Gastrocnemius medialis (tissue), 4 donors: ENCODE measurements around the gene STRADA. TPM values are rescaled to one million over a fixed set of nuclear protein-coding genes. Genes with fewer than 3 reads are reported as not detected.

ENCODE experiments used
- ATAC-seq, 2 donors: fragments of 150-250 bp; one replicate each; pipeline ENCODE4 v1.9.1; 2016
- DNase-seq, 2 donors: peaks; one replicate each; pipeline ENCODE4 v3.0.0-alpha.2; 2019
- H3K27ac ChIP-seq, 4 donors: fragments of 200-600 bp; sonication (generic); 1 replicate in 1 of 4; 2 replicates in 3 of 4; pipeline ENCODE4 v1.5.1; 2016 to 2018; ENCODE audit warnings: mild to moderate bottlenecking in 2 of 4, moderate library complexity in 1 of 4
- H3K27me3 ChIP-seq, 3 donors: fragments of 200-600 bp; sonication (generic) in 2 of 3; 1 replicate in 1 of 3; 2 replicates in 2 of 3; pipeline versions ENCODE4 v1.5.1 to v1.6.0; 2016 to 2019; ENCODE audit warnings: mild to moderate bottlenecking in 1 of 3, moderate library complexity in 1 of 3
- H3K36me3 ChIP-seq, 2 donors: fragments of 200-600 bp; sonication (generic) in 1 of 2; one replicate each; pipeline ENCODE4 v1.5.1; 2017 to 2018
- H3K4me1 ChIP-seq, 2 donors: fragments of 200-600 bp; sonication (generic) in 1 of 2; one replicate each; pipeline ENCODE4 v1.5.1; 2016 to 2017; ENCODE audit warnings: mild to moderate bottlenecking in 2 of 2
- H3K4me3 ChIP-seq, 4 donors: fragments of 200-600 bp; sonication (generic) in 3 of 4; 1 replicate in 1 of 4; 2 replicates in 3 of 4; pipeline ENCODE4 v1.5.1; 2016 to 2019; ENCODE audit warnings: mild to moderate bottlenecking in 2 of 4
- H3K9me3 ChIP-seq, 3 donors: fragments of 200-600 bp; sonication (generic) in 2 of 3; 1 replicate in 1 of 3; 2 replicates in 2 of 3; pipeline ENCODE4 v1.5.1; 2016 to 2019
- POLR2A ChIP-seq, 2 donors: fragments of 450-650 bp; IDR thresholded peaks; one replicate each; pipeline ENCODE4 v1.6.1; 2017; ENCODE audit warnings: antibody characterized with exemption in 2 of 2, mild to moderate bottlenecking in 2 of 2, moderate library complexity in 2 of 2
- in situ Hi-C, 4 donors: fragments of 200-750 bp; cut with MboI; loops; one replicate each; pipeline versions ENCODE4 v1.15.0 to v1.8.0; 2017; ENCODE audit warnings: low sequenced_read_pairs in 4 of 4
- intact Hi-C: fragments of 100-400 bp; cut with DNase I; formaldehyde crosslinking; loops from one replicate; pipeline ENCODE4 v1.15.1; 2023; ENCODE audit warnings: low total_unique reads
- total RNA-seq, 4 donors: library from RNA; depleted of rRNA; stranded (reverse); fragments of >200 nt; gene quantifications; one replicate each; pipeline versions ENCODE4 v1.1.0 to v1.2.3, GENCODE V29; 2016
- TF ChIP-seq, protein P1 (sequence below), 5 experiments: fragments of 450-650 bp in 3 of 5; fragments of 200-600 bp in 2 of 5; sonication (generic) in 2 of 5; IDR thresholded peaks in 4 of 5; conservative IDR thresholded peaks in 1 of 5; 1 replicate in 4 of 5; 2 replicates in 1 of 5; pipeline ENCODE4 v1.5.1; 2016 to 2019; ENCODE audit warnings: antibody characterized with exemption in 5 of 5, mild to moderate bottlenecking in 3 of 5, moderate library complexity in 3 of 5

STRADA gene
- total RNA-seq, 4 donors from 2014 or later, result 7.5 to 15.0 (median 8.6) TPM

DNA sequence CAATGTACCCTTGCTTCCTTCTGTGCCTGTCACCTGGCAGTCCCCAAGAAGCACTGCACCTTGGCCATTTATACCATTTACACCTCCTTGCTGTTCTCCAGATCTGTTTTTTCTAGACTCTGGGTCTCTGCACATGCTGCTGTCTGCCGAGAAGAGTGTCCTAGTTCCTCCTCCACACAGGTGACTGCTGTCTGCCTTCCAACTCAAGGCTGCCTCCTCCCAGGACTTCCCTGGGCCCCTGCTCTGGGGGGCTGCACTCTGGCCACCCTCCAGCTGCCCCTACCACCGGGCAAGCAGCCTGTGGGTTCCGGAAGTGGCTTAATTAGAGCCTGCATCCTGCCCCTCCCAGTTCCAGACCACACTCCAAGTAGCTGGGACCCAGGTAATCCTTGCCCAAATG, 35.9 kb downstream of the STRADA start:
- DNase-seq (no peak), ATAC-seq (no peak)
- TF ChIP-seq, protein P1, sequence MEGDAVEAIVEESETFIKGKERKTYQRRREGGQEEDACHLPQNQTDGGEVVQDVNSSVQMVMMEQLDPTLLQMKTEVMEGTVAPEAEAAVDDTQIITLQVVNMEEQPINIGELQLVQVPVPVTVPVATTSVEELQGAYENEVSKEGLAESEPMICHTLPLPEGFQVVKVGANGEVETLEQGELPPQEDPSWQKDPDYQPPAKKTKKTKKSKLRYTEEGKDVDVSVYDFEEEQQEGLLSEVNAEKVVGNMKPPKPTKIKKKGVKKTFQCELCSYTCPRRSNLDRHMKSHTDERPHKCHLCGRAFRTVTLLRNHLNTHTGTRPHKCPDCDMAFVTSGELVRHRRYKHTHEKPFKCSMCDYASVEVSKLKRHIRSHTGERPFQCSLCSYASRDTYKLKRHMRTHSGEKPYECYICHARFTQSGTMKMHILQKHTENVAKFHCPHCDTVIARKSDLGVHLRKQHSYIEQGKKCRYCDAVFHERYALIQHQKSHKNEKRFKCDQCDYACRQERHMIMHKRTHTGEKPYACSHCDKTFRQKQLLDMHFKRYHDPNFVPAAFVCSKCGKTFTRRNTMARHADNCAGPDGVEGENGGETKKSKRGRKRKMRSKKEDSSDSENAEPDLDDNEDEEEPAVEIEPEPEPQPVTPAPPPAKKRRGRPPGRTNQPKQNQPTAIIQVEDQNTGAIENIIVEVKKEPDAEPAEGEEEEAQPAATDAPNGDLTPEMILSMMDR (IDR thresholded peaks at IDR 0.05 in 4 of 5, conservative IDR thresholded peaks at IDR 0.05 in 1 of 5), result no peak
- no peak for TF ChIP-seq POLR2A (IDR thresholded peaks at IDR 0.05)
- Histone ChIP-seq H3K27me3 (peaks cover 0 to 10% (median 0%) of the 10 kb centered on the region in 3 donors), H3K4me1 (peaks cover 9 to 10% of the 10 kb centered on the region in 2 donors), H3K4me3 (no peak overlapping the region), H3K9me3 (no peaks in the 10 kb centered on the region), H3K36me3 (peaks cover 0 to 70% of the 10 kb centered on the region in 2 donors), H3K27ac (no peak overlapping the region)
- in situ Hi-C loops, result loop anchor here in 1 of 4 donors (25.0 kb wide), 1 partner anchor 268 kb away; the partner anchor contains the start of gene CYB561
- intact Hi-C loops, result no loop called here

DNA sequence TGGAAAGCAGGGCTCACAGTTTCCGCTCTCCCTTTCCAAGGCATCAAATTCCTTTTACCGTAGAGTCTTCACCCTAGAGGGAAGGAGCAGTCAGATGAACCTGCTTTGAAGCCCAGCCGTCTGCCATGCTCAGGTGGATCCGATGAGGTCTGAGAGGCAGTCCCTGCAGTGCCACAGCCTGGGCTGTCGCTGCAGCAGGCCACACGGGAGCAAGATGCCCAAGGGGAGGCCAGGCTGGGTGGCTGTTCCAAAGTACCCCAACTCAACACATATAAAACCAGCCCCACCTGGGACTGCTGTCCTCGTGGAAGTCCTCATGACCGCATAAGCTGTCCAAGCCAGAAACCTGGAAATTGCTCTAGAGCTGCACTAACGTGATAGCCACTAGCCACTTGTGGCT, 36.8 kb downstream of the STRADA start:
- TF ChIP-seq, protein P1 (IDR thresholded peaks at IDR 0.05 in 4 of 5, conservative IDR thresholded peaks at IDR 0.05 in 1 of 5), result no peak
- Histone ChIP-seq H3K27ac (no peak overlapping the region), H3K36me3 (peaks cover 0 to 62% of the 10 kb centered on the region in 2 donors), H3K4me3 (no peak overlapping the region), H3K9me3 (no peaks in the 10 kb centered on the region), H3K4me1 (peaks cover 9 to 11% of the 10 kb centered on the region in 2 donors), H3K27me3 (peaks cover 0 to 10% (median 0%) of the 10 kb centered on the region in 3 donors)
- in situ Hi-C loops, result loop anchor here in 1 of 4 donors (25.0 kb wide), 1 partner anchor 268 kb away; the partner anchor contains the start of gene CYB561
- DNase-seq, result no peak
- ATAC-seq, result no peak
- intact Hi-C loops, result no loop called here

DNA sequence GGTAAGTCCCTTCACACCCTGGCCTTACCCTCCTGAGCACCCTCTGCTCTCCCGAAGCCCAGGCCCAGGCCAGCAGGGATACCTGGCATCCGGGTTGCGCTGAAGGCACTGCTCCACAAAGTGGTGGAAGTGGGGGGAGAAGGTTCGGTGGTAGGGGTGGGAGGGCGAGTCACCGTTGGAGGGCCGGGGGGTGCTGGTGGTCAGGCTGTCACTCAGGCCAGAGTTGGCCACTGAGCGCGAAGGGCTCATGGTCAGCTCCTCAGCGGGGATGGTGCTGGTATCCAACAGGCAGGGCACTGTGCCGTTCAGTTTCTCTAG, 37.4 kb downstream of the STRADA start:
- Histone ChIP-seq H3K36me3 (peaks cover 0 to 56% of the 10 kb centered on the region in 2 donors), H3K4me1 (peaks cover 11 to 12% of the 10 kb centered on the region in 2 donors), H3K27ac (no peak overlapping the region), H3K4me3 (no peak overlapping the region), H3K27me3 (peaks cover 1 to 11% (median 3%) of the 10 kb centered on the region in 3 donors), H3K9me3 (no peaks in the 10 kb centered on the region)
- no peak for DNase-seq
- intact Hi-C loops, result no loop called here
- ATAC-seq, result no peak
- TF ChIP-seq POLR2A (IDR thresholded peaks at IDR 0.05), result no peak
- TF ChIP-seq, protein P1 (IDR thresholded peaks at IDR 0.05 in 4 of 5, conservative IDR thresholded peaks at IDR 0.05 in 1 of 5), result no peak
- in situ Hi-C loops, result loop anchor here in 1 of 4 donors (25.0 kb wide), 1 partner anchor 267 kb away; the partner anchor contains the start of gene CYB561

DNA sequence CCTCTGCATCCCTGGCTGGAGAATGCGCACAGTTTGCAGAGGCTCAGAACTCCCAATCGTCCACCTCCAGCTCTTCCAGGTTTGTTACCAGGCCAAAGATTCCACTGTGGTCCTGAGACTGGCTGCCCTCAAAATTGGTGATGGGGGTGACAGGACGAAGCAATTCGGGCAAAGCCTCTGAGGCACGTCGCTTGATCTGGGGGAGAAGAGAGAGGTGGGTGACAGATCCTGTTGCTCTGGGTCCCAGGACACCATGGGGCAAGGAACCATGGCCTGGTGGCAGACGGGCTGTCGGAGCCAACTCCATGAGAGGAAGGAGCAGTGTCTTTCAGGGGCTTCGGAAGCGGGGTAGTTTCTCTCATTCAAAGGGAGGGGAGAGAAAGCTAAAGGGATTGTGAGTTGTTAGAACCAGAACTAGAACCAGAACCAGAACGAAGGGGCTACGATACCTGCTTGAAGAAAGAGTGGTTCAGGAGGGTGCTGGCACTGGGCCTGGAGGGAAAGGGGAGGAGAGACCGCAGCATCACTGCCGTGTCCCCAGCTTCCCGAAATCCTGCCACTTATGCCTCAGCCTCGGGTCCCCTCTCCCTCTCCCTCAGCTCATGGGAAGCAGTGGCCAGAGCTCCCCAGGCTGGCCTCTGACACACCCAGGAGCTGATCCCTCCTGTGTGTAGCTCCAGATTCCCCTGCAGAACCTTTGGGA, 37.9 kb downstream of the STRADA start:
- no peak overlapping the region for H3K4me3 ChIP-seq
- H3K27ac ChIP-seq, result no peak overlapping the region
- ATAC-seq (no peak), DNase-seq (no peak)
- no peaks in the 10 kb centered on the region for H3K9me3 ChIP-seq
- peaks cover 16 to 17% of the 10 kb centered on the region in 2 donors for H3K4me1 ChIP-seq
- no peak for TF ChIP-seq POLR2A (IDR thresholded peaks at IDR 0.05)
- TF ChIP-seq, protein P1 (IDR thresholded peaks at IDR 0.05 in 4 of 5, conservative IDR thresholded peaks at IDR 0.05 in 1 of 5), result no peak
- peaks cover 0 to 51% of the 10 kb centered on the region in 2 donors for H3K36me3 ChIP-seq
- intact Hi-C loops, result no loop called here
- H3K27me3 ChIP-seq, result peaks cover 5 to 16% (median 6%) of the 10 kb centered on the region in 3 donors
- in situ Hi-C loops, result loop anchor here in 1 of 4 donors (25.0 kb wide), 1 partner anchor 266 kb away; the partner anchor contains the start of gene CYB561
